Breast epithelium (tissue), 3 donors: ENCODE measurements around the gene MUC20.

Source experiments
- POLR2A ChIP-seq: fragments of 450-650 bp; IDR thresholded peaks from one replicate; pipeline ENCODE4 v1.6.1; 2016; ENCODE audit warnings: antibody characterized with exemption, mild to moderate bottlenecking, moderate library complexity
- POLR2AphosphoS5 ChIP-seq, 3 donors: sonication (generic); formaldehyde crosslinking; IDR thresholded peaks; one replicate each; pipeline ENCODE4 v1.6.1; 2017; ENCODE audit warnings: antibody characterized with exemption in 3 of 3
- TF ChIP-seq, protein P1 (sequence below), 3 donors: fragments of 450-650 bp; IDR thresholded peaks; one replicate each; pipeline ENCODE4 v1.5.1; 2016 to 2017; ENCODE audit warnings: antibody characterized with exemption in 3 of 3, mild to moderate bottlenecking in 3 of 3, moderate library complexity in 3 of 3

DNA sequence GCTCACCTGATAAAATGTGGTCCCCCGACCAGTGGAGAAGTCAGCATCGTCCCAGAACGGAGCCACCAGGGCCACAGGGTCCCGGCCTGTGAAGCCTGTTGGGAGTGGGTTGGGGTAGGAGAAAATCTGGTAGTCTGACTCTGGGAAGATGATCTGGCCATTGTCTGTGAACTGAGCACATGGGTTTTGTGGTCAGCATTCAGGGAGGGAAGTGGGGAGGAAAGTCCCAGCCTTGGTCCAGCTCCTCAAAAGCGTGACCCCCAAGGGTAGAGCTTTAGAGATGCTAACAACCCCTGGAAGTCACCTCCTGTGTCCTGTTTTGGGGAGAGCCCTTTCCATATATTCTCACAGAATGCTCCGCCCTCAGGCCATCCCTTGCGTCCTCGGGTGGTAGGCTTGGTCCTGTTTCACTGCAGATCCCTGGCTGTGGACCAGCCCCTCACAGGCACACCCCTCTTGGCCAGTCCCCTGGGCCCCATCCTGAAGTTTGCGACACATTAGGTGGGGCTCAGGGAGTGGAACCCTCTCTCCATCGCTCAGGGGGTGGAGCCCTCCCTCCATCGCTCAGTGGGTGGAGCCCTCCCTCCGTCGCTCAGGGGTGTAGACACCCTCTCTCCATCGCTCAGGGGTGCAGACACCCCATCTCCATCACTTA is 51.0 kb downstream of the MUC20 start:
- TF ChIP-seq, protein P1, sequence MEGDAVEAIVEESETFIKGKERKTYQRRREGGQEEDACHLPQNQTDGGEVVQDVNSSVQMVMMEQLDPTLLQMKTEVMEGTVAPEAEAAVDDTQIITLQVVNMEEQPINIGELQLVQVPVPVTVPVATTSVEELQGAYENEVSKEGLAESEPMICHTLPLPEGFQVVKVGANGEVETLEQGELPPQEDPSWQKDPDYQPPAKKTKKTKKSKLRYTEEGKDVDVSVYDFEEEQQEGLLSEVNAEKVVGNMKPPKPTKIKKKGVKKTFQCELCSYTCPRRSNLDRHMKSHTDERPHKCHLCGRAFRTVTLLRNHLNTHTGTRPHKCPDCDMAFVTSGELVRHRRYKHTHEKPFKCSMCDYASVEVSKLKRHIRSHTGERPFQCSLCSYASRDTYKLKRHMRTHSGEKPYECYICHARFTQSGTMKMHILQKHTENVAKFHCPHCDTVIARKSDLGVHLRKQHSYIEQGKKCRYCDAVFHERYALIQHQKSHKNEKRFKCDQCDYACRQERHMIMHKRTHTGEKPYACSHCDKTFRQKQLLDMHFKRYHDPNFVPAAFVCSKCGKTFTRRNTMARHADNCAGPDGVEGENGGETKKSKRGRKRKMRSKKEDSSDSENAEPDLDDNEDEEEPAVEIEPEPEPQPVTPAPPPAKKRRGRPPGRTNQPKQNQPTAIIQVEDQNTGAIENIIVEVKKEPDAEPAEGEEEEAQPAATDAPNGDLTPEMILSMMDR (IDR thresholded peaks at IDR 0.05), result no peak
- TF ChIP-seq POLR2A (no peak), POLR2AphosphoS5 (IDR thresholded peaks at IDR 0.05) (no peak)
